GM06990 (cell line): ENCODE data around the gene CYTH3.

Source experiments
- DNase-seq: peaks from one replicate; pipeline ENCODE4 v3.0.0-alpha.2; 2011; ENCODE audit not compliant: insufficient read length; ENCODE audit errors: extremely low read depth
- H3K27me3 ChIP-seq: replicated peaks from 2 replicates; pipeline ENCODE4 v1.6.0; 2011; ENCODE audit warnings: low read length; ENCODE audit not compliant: control insufficient read depth, insufficient read depth
- H3K36me3 ChIP-seq: 2 replicates; pipeline ENCODE4 v1.5.1; 2011; ENCODE audit warnings: low read length; ENCODE audit not compliant: control insufficient read depth, insufficient read depth
- H3K4me3 ChIP-seq: replicated peaks from 2 replicates; pipeline ENCODE4 v1.5.1; 2011; ENCODE audit warnings: low read depth, mild to moderate bottlenecking, control low read depth, low read length
- TF ChIP-seq, protein P1 (sequence below): IDR thresholded peaks from 2 replicates; pipeline ENCODE4 v1.5.1; 2011; ENCODE audit warnings: low read length, control low read depth, mild to moderate bottlenecking, inconsistent platforms; ENCODE audit not compliant: insufficient read depth, poor library complexity, severe bottlenecking

CYTH3 gene

GRCh38 chr7:6139189-6139996 is 133.0 kb downstream of the CYTH3 start:
- peaks cover 10% of the 10 kb centered on the region for H3K36me3 ChIP-seq

DNA sequence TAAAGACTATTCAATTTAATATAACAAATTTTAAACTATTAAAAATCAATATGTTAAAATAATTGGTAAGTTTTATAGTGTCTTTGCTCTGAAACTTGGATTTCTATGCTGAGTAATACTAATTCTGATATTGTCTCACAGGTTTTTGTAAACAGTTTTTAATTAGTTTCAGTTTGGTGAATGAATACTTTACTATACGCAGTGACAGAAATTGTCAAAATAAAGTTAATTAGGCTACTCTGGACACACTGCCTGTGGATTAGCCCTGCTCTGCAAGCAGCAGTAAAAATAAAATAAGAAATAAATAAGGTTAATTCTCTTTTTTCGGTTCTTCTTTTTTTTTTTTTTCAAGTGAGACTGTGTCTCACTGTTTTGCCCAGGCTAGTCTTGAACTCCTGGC is 135.9 kb downstream of the CYTH3 start:
- TF ChIP-seq, protein P1, sequence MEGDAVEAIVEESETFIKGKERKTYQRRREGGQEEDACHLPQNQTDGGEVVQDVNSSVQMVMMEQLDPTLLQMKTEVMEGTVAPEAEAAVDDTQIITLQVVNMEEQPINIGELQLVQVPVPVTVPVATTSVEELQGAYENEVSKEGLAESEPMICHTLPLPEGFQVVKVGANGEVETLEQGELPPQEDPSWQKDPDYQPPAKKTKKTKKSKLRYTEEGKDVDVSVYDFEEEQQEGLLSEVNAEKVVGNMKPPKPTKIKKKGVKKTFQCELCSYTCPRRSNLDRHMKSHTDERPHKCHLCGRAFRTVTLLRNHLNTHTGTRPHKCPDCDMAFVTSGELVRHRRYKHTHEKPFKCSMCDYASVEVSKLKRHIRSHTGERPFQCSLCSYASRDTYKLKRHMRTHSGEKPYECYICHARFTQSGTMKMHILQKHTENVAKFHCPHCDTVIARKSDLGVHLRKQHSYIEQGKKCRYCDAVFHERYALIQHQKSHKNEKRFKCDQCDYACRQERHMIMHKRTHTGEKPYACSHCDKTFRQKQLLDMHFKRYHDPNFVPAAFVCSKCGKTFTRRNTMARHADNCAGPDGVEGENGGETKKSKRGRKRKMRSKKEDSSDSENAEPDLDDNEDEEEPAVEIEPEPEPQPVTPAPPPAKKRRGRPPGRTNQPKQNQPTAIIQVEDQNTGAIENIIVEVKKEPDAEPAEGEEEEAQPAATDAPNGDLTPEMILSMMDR, result no peak
- H3K27me3 ChIP-seq, result no peaks in the 10 kb centered on the region
- no peak for DNase-seq
- H3K36me3 ChIP-seq, result peaks cover 5% of the 10 kb centered on the region
- H3K4me3 ChIP-seq, result no peak overlapping the region

More at GRCh38 chr7:6139189-6139996, 133.0 kb downstream of the CYTH3 start:
- H3K27me3 ChIP-seq, result no peaks in the 10 kb centered on the region
- TF ChIP-seq, protein P1, result no peak
- DNase-seq, result no peak
- no peak overlapping the region for H3K4me3 ChIP-seq

GRCh38 chr7:6133249-6133648 is 139.2 kb downstream of the CYTH3 start:
- Histone ChIP-seq H3K36me3 (peaks cover 11% of the 10 kb centered on the region), H3K4me3 (no peak overlapping the region), H3K27me3 (no peaks in the 10 kb centered on the region)
- TF ChIP-seq, protein P1, result no peak
- DNase-seq, result no peak

GRCh38 chr7:6130007-6130587 is 142.3 kb downstream of the CYTH3 start:
- peaks cover 11% of the 10 kb centered on the region for H3K36me3 ChIP-seq
- no peaks in the 10 kb centered on the region for H3K27me3 ChIP-seq
- no peak overlapping the region for H3K4me3 ChIP-seq
- TF ChIP-seq, protein P1, result no peak
- no peak for DNase-seq

DNA sequence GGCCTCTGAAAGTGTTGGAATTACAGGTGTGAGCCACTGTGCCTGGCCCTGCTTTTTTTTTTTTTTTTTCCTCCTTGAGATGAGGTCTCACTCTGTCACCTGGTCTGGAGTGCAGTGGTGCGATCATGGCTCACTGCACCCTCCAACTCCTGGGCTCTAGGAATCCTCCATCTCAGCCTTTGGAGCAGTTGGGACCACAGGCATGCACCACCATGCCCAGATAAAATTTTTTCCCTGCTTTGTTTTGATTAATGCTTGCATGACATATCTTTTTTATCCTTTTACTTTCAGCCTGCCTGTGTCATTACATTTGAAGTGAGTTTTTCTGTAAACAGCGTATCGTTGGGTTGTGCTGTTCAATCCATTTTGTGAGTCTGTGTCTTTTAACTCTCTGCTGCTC is 144.2 kb downstream of the CYTH3 start:
- TF ChIP-seq, protein P1, result no peak

More for the DNA sequence above, 144.2 kb downstream of the CYTH3 start:
- Histone ChIP-seq H3K27me3 (no peaks in the 10 kb centered on the region), H3K4me3 (no peak overlapping the region), H3K36me3 (peaks cover 11% of the 10 kb centered on the region)
- DNase-seq, result no peak
